ENCODE results near the gene UPF2. TPM values are rescaled to one million over a fixed set of nuclear protein-coding genes. Genes with fewer than 3 reads are reported as not detected.
A peak's percentile ranks its signal among the peaks of the same experiment; 100 is the strongest.

UPF2 gene
- polyA plus RNA-seq, 3 donors = 2.7 to 6.7 (median 4.3) TPM

GRCh38 chr10:11875494-11876281 lies 166.9 kb downstream of the UPF2 start:
- Histone ChIP-seq H3K4me2 (replicated peaks; ENCODE audit: extremely low read depth, low read length, poor library complexity, severe bottlenecking) (no peak overlapping the region), H3K79me2 (ENCODE audit: insufficient read depth, low read length) (no peaks in the 10 kb centered on the region), H2AFZ (ENCODE audit: insufficient read depth, low read depth, low read length, poor library complexity, severe bottlenecking) (no peak overlapping the region), H3K36me3 (replicated peaks in 1 of 2; ENCODE audit: control insufficient read depth in 1 of 2, insufficient read depth in 2 of 2, low read length in 2 of 2) (no peaks in the 10 kb centered on the region), H3K27ac (ENCODE audit: low read depth in 1 of 2, low read length in 2 of 2) (no peak overlapping the region), H3K4me1 (ENCODE audit: control insufficient read depth in 1 of 2, insufficient read depth in 2 of 2, low read length in 2 of 2) (peaks cover 6 to 9% of the 10 kb centered on the region in 2 donors), H3K9me3 (replicated peaks in 1 of 2; ENCODE audit: control insufficient read depth in 1 of 2, insufficient read depth in 1 of 2, low read length in 2 of 2) (no peaks in the 10 kb centered on the region), H3K27me3 (ENCODE audit: control insufficient read depth in 2 of 2, insufficient read depth in 2 of 2, low read length in 2 of 2) (no peaks in the 10 kb centered on the region), H4K20me1 (ENCODE audit: insufficient read depth, low read length) (no peaks in the 10 kb centered on the region), H3K9ac (ENCODE audit: insufficient read depth, low read length, poor library complexity, severe bottlenecking) (no peak overlapping the region), H3K4me3 (replicated peaks in 1 of 3; ENCODE audit: low read depth in 2 of 3, low read length in 3 of 3) (no peak overlapping the region)
- no peak for DNase-seq
- TF ChIP-seq CTCF (IDR thresholded peaks at IDR 0.05) = no peak
- Mint-ChIP-seq H3K27ac (no peak overlapping the region), H3K27me3 (ENCODE audit: low read depth in 3 of 3) (peaks cover 0 to 4% (median 0%) of the 10 kb centered on the region in 3 donors), H3K4me1 (peaks cover 11% of the 10 kb centered on the region), H3K9me3 (peaks cover 0 to 3% (median 0%) of the 10 kb centered on the region in 7 donors), H3K36me3 (peaks cover 0 to 2% of the 10 kb centered on the region in 2 donors), H3K4me3 (no peak overlapping the region)
- 86% methylated on average over 14 of the region's 17 CpGs for WGBS (ENCODE audit: insufficient coverage)
- intact Hi-C loops (cut with micrococcal nuclease) = no loop called here

DNA sequence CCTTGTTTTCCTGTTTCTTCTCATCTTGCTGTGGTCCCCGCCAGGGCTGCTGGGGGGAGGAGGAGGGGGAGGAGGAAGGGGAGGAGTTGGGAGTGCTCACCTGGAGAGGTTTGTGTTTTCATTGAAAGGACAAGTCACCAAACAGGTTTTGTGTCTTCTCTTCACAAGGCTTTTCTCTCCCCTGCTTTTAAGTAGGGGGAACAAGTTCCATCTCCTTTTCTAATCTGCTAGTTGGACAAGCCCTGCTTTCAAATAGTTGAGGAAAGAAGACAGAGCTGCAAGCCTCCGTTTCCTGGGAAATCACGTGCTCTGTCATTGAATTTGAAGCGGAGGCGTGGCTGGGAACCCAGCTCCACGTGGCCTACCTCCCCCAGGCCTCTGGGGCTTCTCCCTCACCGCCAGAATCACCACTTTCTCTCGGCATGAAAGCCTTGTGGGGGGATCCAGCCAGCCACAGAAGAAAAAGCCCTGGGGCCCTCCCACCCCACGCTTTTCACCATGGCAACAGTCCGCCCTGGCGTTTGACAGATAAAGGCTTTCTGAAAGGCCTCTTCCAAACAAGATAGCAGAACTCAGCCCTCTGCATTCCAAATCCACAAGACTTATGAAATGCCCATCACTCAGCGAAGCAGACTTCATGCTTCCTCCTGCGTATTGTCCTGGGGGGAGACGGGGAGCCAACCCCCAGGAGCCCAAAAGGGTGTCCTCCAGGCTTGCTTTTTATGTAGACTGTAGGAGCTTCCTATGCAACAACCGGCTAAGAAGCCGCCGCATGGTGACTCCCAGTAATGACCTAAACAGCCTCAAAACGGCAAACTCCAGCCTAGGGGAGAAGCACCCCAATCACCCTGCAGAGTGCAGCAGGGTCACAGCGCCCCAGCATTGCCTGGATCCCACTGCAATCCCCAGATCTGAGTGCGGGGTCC lies 167.8 kb downstream of the UPF2 start:
- peaks cover 0 to 2% of the 10 kb centered on the region in 2 donors for H3K36me3 Mint-ChIP-seq
- no peak for DNase-seq
- peaks cover 0 to 3% (median 0%) of the 10 kb centered on the region in 7 donors for H3K9me3 Mint-ChIP-seq
- peak overlapping the region in 1 of 2 donors; percentile 26 for H3K4me3 Mint-ChIP-seq
- H3K27me3 Mint-ChIP-seq (ENCODE audit: low read depth in 3 of 3) = peaks cover 0 to 4% (median 0%) of the 10 kb centered on the region in 3 donors
- H3K4me1 ChIP-seq (ENCODE audit: control insufficient read depth in 1 of 2, insufficient read depth in 2 of 2, low read length in 2 of 2) = peaks cover 6 to 9% of the 10 kb centered on the region in 2 donors
- no peaks in the 10 kb centered on the region for H4K20me1 ChIP-seq (ENCODE audit: insufficient read depth, low read length)
- no peaks in the 10 kb centered on the region for H3K36me3 ChIP-seq (replicated peaks in 1 of 2; ENCODE audit: control insufficient read depth in 1 of 2, insufficient read depth in 2 of 2, low read length in 2 of 2)
- H2AFZ ChIP-seq (ENCODE audit: insufficient read depth, low read depth, low read length, poor library complexity, severe bottlenecking) = peak overlapping the region; percentile 36
- 28% methylated on average over 16 of the region's 20 CpGs for WGBS (ENCODE audit: insufficient coverage)
- TF ChIP-seq CTCF (IDR thresholded peaks at IDR 0.05) = no peak
- no peak overlapping the region for H3K9ac ChIP-seq (ENCODE audit: insufficient read depth, low read length, poor library complexity, severe bottlenecking)
- H3K27ac Mint-ChIP-seq = peak overlapping the region in 1 of 7 donors; percentile 25
- H3K4me3 ChIP-seq (replicated peaks in 1 of 3; ENCODE audit: low read depth in 2 of 3, low read length in 3 of 3) = no peak overlapping the region
- H3K79me2 ChIP-seq (ENCODE audit: insufficient read depth, low read length) = no peaks in the 10 kb centered on the region
- no peaks in the 10 kb centered on the region for H3K27me3 ChIP-seq (ENCODE audit: control insufficient read depth in 2 of 2, insufficient read depth in 2 of 2, low read length in 2 of 2)
- no peaks in the 10 kb centered on the region for H3K9me3 ChIP-seq (replicated peaks in 1 of 2; ENCODE audit: control insufficient read depth in 1 of 2, insufficient read depth in 1 of 2, low read length in 2 of 2)
- H3K4me1 Mint-ChIP-seq = peaks cover 11% of the 10 kb centered on the region
- H3K27ac ChIP-seq (ENCODE audit: low read depth in 1 of 2, low read length in 2 of 2) = no peak overlapping the region
- H3K4me2 ChIP-seq (replicated peaks; ENCODE audit: extremely low read depth, low read length, poor library complexity, severe bottlenecking) = peak overlapping the region; percentile 20
- intact Hi-C loops (cut with micrococcal nuclease) = no loop called here
